Motor neuron (in vitro differentiated cells): ENCODE data around the gene USP47. TPM values are rescaled to one million over a fixed set of nuclear protein-coding genes. Genes with fewer than 3 reads are reported as not detected.
A peak's percentile ranks its signal among the peaks of the same experiment; 100 is the strongest.

Experiments
- ATAC-seq, 8 experiments: fragments of 200-7000 bp; cut with Tn5 transposase; replicated peaks in 6 of 8; 2 replicates each; pipeline ENCODE4 v1.8.0; 2021; ENCODE audit warnings: mild to moderate bottlenecking in 8 of 8, moderate library complexity in 8 of 8
- H3K27ac ChIP-seq, 2 donors: fragments of 250-450 bp; sonication (Bioruptor Pico); 2 replicates each; pipeline ENCODE4 v1.9.0; 2021; ENCODE audit warnings: antibody characterized with exemption in 2 of 2, mild to moderate bottlenecking in 2 of 2, moderate library complexity in 1 of 2
- H3K4me1 ChIP-seq, 2 donors: fragments of 250-450 bp; sonication (Bioruptor Pico); replicated peaks in 1 of 2; 2 replicates each; pipeline ENCODE4 v1.6.1; 2021; ENCODE audit warnings: antibody characterized with exemption in 2 of 2, mild to moderate bottlenecking in 2 of 2, moderate library complexity in 1 of 2
- H3K4me3 ChIP-seq, 5 donors: fragments of 250-450 bp; sonication (Bioruptor Pico); 2 replicates each; pipeline ENCODE4 v1.9.0; 2021; ENCODE audit warnings: antibody characterized with exemption in 5 of 5, mild to moderate bottlenecking in 5 of 5, moderate library complexity in 4 of 5
- WGBS, 10 experiments: fragments of 450-650 bp; shearing (Covaris generic); methylation state at CpG; one replicate each; pipeline ENCODE4 v1.0.0; 2022; 5-methylcytosine and 5-hydroxymethylcytosine counted together
- in situ Hi-C, 9 experiments: fragments of 400-800 bp; cut with MboI; loops; one replicate each; pipeline ENCODE4 v1.15.0; 2021; ENCODE audit warnings: low sequenced_read_pairs in 9 of 9, low pct_unique_long_range_greater_than_20kb in 2 of 9; ENCODE audit not compliant: unreplicated experiment in 9 of 9
- total RNA-seq, 8 experiments: library from RNA; unstranded; fragments of 300-600 nt; gene quantifications; 2 replicates each; pipeline versions ENCODE4 v1.2.3 to v1.2.4, GENCODE V29; 2022

The USP47 gene
- total RNA-seq, 8 experiments from 2014 or later: 50.1 to 104 (median 63.8) TPM

- no peak overlapping the region for H3K4me3 ChIP-seq
- no peaks in the 10 kb centered on the region for H3K4me1 ChIP-seq
- WGBS, 10 experiments: 60 to 100% (median 86%) methylated on average over 1 of the region's 1 CpG; no CpG with 5 or more reads in 1 of the 10 experiments
- no peak overlapping the region for H3K27ac ChIP-seq
- in situ Hi-C loops: no loop called here
- no peak for ATAC-seq
These were observed 52.7 kb downstream of the USP47 start for GRCh38 chr11:11894486-11894885.

DNA sequence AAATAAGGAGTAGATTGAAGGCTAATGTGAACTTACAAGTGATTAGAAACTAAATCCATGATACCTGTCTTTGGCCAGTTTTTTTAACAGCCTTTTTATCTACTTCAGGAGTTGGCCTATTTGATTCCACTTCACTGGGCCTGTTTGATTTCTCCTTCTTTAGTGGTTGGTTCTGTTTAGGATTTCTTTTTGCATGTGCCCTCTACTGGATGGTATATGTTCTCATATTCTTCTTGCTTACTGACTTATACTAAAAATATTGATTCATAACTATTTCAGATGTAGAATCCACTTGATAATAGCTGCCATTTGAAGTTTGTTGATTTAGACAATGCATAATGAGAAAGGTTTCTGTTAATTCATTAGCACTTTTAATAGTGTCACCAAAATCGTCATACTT lies 53.9 kb downstream of the USP47 start:
- H3K27ac ChIP-seq: no peak overlapping the region
- H3K4me1 ChIP-seq: no peaks in the 10 kb centered on the region
- no peak overlapping the region for H3K4me3 ChIP-seq
- 50 to 100% (median 93%) methylated on average over 1 of the region's 1 CpG; no CpG with 5 or more reads in 2 of the 10 experiments for WGBS, 10 experiments
- no peak for ATAC-seq
- in situ Hi-C loops: no loop called here

DNA sequence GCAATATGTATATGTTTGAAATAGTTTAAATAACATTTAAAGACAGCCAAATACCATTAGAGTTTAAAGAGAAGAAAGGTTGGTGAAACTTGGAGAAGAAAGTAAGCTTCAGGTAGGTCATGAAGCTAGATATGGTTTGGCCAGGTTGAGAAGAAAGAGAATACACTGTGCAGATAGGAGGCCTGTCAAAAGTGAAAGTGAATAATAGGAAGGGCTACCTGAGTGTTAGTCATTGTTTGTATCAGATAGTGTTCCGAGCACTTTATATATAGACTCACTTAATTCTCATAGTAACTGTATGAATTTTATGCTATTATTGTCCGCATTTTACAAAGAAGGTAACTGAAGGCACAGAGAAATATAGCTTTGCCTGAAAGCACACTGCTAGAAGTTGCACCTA lies 56.9 kb downstream of the USP47 start:
- no peak overlapping the region for H3K27ac ChIP-seq
- no peak overlapping the region for H3K4me3 ChIP-seq
- WGBS, 10 experiments: 67 to 100% (median 100%) methylated on average over 1 to 2 of the region's 2 CpGs; no CpG with 5 or more reads in 2 of the 10 experiments
- H3K4me1 ChIP-seq: no peaks in the 10 kb centered on the region
- ATAC-seq: no peak
- in situ Hi-C loops: no loop called here

- no peak overlapping the region for H3K4me3 ChIP-seq
- 75 to 100% (median 100%) methylated on average over 1 of the region's 1 CpG for WGBS, 10 experiments
- ATAC-seq: no peak
- no peaks in the 10 kb centered on the region for H3K4me1 ChIP-seq
- H3K27ac ChIP-seq: no peak overlapping the region
- in situ Hi-C loops: no loop called here
These were observed 57.6 kb downstream of the USP47 start for GRCh38 chr11:11899401-11899800.

DNA sequence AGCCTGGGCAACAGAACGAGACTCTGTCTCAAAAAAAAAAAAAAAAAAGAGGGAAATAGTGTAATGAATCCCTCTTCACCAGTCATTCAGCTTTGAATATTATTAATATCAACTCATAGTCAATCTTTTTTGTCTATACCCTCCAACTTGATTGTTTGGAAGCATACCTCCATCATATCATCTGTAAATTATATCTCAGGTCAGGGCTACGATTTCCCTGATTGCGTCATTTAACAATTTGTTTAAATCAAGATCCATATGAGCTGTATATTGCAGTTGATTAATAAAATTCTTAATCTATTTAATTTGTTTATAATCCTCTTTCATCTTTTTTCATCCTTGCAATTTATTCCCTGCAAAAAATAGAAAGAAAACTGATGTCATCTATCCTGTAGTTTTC lies 60.2 kb downstream of the USP47 start:
- in situ Hi-C loops: no loop called here
- 76 to 100% (median 100%) methylated on average over 1 to 3 of the region's 3 CpGs; no CpG with 5 or more reads in 2 of the 10 experiments for WGBS, 10 experiments
- no peaks in the 10 kb centered on the region for H3K4me1 ChIP-seq
- ATAC-seq: no peak
- no peak overlapping the region for H3K27ac ChIP-seq
- no peak overlapping the region for H3K4me3 ChIP-seq

DNA sequence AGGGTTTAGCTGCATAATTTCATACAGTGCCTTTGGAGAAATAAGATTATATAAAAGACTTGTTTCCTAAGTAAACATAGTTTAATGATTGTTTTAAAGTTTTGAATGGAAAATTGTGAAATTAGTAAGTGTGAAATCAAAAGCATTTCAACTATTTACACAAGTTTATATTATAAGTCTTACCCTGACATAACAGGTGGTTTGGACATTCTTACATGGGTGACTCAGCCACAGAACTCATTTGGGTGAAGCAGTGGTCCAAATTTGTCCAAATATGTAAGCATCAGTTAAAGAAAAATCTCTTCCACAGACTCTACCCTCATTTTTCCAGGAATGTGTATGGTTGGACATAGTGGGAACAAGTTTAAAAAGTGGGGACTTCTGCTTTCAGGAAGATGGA lies 68.0 kb downstream of the USP47 start:
- Histone ChIP-seq H3K4me1 (no peaks in the 10 kb centered on the region), H3K27ac (no peak overlapping the region), H3K4me3 (no peak overlapping the region)
- ATAC-seq: no peak
- in situ Hi-C loops: no loop called here

- ATAC-seq: no peak
- in situ Hi-C loops: no loop called here
- Histone ChIP-seq H3K4me3 (no peak overlapping the region), H3K27ac (no peak overlapping the region), H3K4me1 (no peaks in the 10 kb centered on the region)
- WGBS, 10 experiments: 71 to 100% (median 90%) methylated on average over 1 to 2 of the region's 2 CpGs; no CpG with 5 or more reads in 3 of the 10 experiments
These were observed 68.8 kb downstream of the USP47 start for GRCh38 chr11:11910541-11910940.

DNA sequence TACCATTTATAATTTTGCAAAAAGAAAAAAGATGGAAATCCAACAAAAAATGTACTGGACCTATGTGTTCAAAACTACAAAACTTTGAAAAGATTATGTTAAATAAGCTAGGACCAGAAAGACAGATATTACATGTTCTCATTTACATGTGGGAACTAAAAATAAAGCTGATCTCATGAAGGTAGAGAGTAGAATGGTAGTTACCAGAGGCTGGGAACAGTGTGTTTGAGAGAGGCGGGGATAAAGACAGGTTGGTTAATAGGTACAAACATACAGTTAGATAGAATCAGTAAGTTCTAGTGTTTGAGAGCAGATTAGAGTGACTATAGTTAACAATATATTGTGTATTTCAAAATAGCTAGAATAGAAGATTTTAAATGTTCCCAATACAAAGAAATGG lies 71.6 kb downstream of the USP47 start:
- 94 to 100% (median 100%) methylated on average over 1 of the region's 1 CpG; no CpG with 5 or more reads in 1 of the 10 experiments for WGBS, 10 experiments
- Histone ChIP-seq H3K4me3 (no peak overlapping the region), H3K4me1 (no peaks in the 10 kb centered on the region), H3K27ac (no peak overlapping the region)
- no peak for ATAC-seq
- in situ Hi-C loops: no loop called here

- 95 to 100% (median 100%) methylated on average over 1 to 2 of the region's 2 CpGs for WGBS, 10 experiments
- H3K27ac ChIP-seq: no peak overlapping the region
- no peaks in the 10 kb centered on the region for H3K4me1 ChIP-seq
- ATAC-seq: no peak
- H3K4me3 ChIP-seq: no peak overlapping the region
- in situ Hi-C loops: no loop called here
These were observed 73.9 kb downstream of the USP47 start for GRCh38 chr11:11915625-11916024.

DNA sequence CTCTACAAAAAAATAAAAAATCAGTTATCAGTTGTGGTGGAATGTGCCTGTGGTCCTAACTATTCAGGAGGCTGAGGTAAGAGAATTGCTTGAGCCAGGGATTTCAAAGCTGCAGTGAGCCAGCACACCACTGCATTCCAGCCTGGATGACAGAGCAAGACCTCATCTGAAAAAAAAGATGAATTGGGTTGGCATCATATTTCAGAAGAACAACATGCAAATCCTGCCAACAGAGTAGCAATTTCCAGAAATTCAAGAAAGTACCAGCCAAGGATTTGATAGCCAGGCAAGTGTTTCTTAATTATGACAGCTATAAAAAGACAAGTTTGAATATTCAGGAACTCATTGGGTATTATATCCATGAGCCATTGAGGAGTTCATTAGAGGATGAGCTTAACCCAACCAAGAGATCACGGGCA lies 75.2 kb downstream of the USP47 start:
- H3K27ac ChIP-seq: no peak overlapping the region
- in situ Hi-C loops: no loop called here
- ATAC-seq: peak in 2 of 8 experiments; percentile 20 to 93
- no peaks in the 10 kb centered on the region for H3K4me1 ChIP-seq
- WGBS, 10 experiments: 60 to 100% (median 100%) methylated on average over 1 of the region's 1 CpG; no CpG with 5 or more reads in 1 of the 10 experiments
- no peak overlapping the region for H3K4me3 ChIP-seq

- no peaks in the 10 kb centered on the region for H3K4me1 ChIP-seq
- ATAC-seq: peak in 3 of 8 experiments; percentile 42 to 73 (median 64)
- no peak overlapping the region for H3K4me3 ChIP-seq
- no peak overlapping the region for H3K27ac ChIP-seq
- in situ Hi-C loops: no loop called here
These were observed 82.1 kb downstream of the USP47 start for GRCh38 chr11:11923828-11924227.

DNA sequence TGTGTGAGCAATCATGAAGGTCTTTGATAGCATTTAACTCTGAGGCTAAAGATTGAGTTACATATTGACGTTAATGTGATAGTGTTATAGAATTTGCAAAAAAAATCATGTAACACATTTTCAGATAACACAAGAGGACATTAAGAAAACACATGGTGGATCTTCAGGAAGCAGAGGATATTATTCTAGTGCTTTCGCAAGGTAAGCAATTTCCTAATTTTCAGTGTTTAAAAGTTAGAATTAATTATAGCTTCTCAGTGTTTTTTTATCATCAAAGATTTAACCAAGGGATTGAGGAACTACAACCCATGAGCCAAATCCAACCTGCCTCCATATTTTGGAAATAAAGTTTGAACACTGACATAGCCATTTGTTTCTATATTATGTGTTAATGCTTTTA lies 88.1 kb downstream of the USP47 start:
- in situ Hi-C loops: loop anchor here in 4 of 9 experiments (25.0 kb wide), 3 partner anchors 107 to 357 kb away; no protein-coding TSS in a partner anchor
- no peak overlapping the region for H3K27ac ChIP-seq
- H3K4me1 ChIP-seq: no peaks in the 10 kb centered on the region
- H3K4me3 ChIP-seq: no peak overlapping the region
- no peak for ATAC-seq
- WGBS, 10 experiments: 77 to 100% (median 93%) methylated on average over 1 to 2 of the region's 2 CpGs

DNA sequence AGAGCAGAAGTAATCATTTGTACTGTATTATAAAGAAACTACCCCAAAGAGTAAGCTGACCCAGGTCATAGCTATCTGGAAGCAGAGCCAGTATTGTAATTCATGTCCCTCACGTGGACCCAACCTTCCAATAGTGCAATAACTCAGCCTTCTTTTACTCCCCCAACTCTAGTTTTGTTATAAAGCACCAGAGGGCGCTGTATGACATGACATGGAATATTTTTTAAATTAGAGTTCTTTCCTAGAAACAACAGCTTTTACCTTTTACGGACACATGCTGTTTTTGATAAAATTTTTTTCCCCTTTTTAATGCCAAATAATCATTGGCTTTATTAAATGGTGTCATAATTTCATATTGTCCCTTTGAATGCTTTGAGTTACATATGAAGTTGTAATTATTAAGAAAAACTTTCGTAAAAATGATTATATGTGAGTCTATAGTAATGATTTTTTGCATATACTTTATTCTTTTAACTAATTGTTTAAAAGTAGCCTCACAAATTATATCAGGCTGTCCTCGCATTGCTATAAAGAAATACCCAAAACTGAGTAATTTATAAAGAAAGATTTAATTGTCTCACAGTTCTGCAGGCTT lies 89.8 kb downstream of the USP47 start:
- in situ Hi-C loops: loop anchor here in 4 of 9 experiments (25.0 kb wide), 3 partner anchors 106 to 356 kb away; no protein-coding TSS in a partner anchor
- no peak overlapping the region for H3K4me3 ChIP-seq
- WGBS, 10 experiments: 28 to 90% (median 69%) methylated on average over 1 to 5 of the region's 5 CpGs
- H3K27ac ChIP-seq: no peak overlapping the region
- ATAC-seq: peak in 5 of 8 experiments; percentile 43 to 88 (median 72)
- H3K4me1 ChIP-seq: no peaks in the 10 kb centered on the region

- no peaks in the 10 kb centered on the region for H3K4me1 ChIP-seq
- no peak overlapping the region for H3K27ac ChIP-seq
- in situ Hi-C loops: loop anchor here in 4 of 9 experiments (25.0 kb wide), 3 partner anchors 102 to 352 kb away; no protein-coding TSS in a partner anchor
- no peak for ATAC-seq
- WGBS, 10 experiments: 86 to 100% (median 98%) methylated on average over 1 to 2 of the region's 2 CpGs; no CpG with 5 or more reads in 2 of the 10 experiments
- no peak overlapping the region for H3K4me3 ChIP-seq
These were observed 93.8 kb downstream of the USP47 start for GRCh38 chr11:11935536-11935935.
